Neuron (in vitro differentiated cells): Measurements from ENCODE around the gene ANKRD60.

ENCODE experiments used
- H2AFZ ChIP-seq: one replicate; pipeline ENCODE4 v1.6.1; 2013; ENCODE audit warnings: low read depth, mild to moderate bottlenecking, inconsistent platforms, low read length, moderate library complexity
- H3K27me3 ChIP-seq: one replicate; pipeline ENCODE4 v1.6.1; 2013; ENCODE audit warnings: low read length; ENCODE audit not compliant: insufficient read depth
- H3K36me3 ChIP-seq: one replicate; pipeline ENCODE4 v1.6.1; 2013; ENCODE audit warnings: low read length; ENCODE audit not compliant: insufficient read depth
- H3K4me1 ChIP-seq: one replicate; pipeline ENCODE4 v1.6.1; 2013; ENCODE audit warnings: low read length; ENCODE audit not compliant: insufficient read depth
- H3K4me3 ChIP-seq: 2 replicates; pipeline ENCODE4 v1.5.1; 2013; ENCODE audit warnings: mild to moderate bottlenecking, low read length, moderate library complexity
- H3K9me3 ChIP-seq: one replicate; pipeline ENCODE4 v1.6.1; 2013; ENCODE audit warnings: low read length

Gene ANKRD60

DNA sequence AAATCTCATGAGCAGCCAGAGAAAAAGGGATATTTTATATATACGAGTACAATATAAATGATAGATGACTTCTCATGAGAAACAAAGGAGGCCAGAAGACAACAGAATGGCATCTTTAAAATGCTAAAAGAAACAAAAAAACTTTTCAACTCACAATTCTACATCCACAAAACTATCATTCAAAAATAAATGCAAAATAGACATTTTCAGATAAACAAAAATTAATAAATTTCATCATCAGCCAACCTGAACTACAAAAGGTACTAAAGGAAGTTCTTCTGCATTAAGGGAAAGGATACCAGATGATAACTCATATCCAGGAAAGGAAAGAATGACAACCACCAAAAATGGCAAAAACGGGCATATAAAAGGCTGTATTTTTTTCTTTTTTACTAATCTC, 27.9 kb upstream of the ANKRD60 start:
- H3K4me3 ChIP-seq, result no peak overlapping the region
- no peak overlapping the region for H2AFZ ChIP-seq
- H3K27me3 ChIP-seq, result no peaks in the 10 kb centered on the region
- H3K9me3 ChIP-seq, result no peaks in the 10 kb centered on the region
- no peaks in the 10 kb centered on the region for H3K36me3 ChIP-seq
- H3K4me1 ChIP-seq, result no peaks in the 10 kb centered on the region

DNA sequence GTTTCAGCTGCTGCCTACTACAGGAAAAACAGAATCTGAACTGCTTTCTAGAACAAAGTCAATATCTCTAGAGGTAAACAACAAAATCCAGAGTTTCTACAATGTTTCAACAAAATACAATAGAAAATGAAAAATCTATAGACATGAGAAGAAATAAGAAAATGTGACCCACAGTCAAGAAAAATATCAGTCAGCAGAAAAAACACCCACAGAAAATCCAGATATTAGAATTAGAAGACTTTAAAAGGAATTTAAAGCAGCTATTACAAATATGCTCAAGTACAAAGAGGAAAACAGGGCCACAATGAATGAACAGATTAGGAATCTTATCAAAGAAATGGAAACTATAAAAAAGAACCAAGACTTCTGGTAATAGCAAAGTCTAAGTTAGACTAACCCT, 26.4 kb upstream of the ANKRD60 start:
- no peak overlapping the region for H3K4me3 ChIP-seq

GRCh38 chr20:58251979-58252591, 23.6 kb upstream of the ANKRD60 start:
- Histone ChIP-seq H3K36me3 (no peaks in the 10 kb centered on the region), H3K4me3 (no peak overlapping the region), H3K9me3 (no peaks in the 10 kb centered on the region), H2AFZ (no peak overlapping the region), H3K4me1 (no peaks in the 10 kb centered on the region), H3K27me3 (no peaks in the 10 kb centered on the region)

More for the DNA sequence above, 26.4 kb upstream of the ANKRD60 start:
- Histone ChIP-seq H3K4me1 (no peaks in the 10 kb centered on the region), H3K9me3 (no peaks in the 10 kb centered on the region), H3K27me3 (no peaks in the 10 kb centered on the region), H2AFZ (no peak overlapping the region), H3K36me3 (no peaks in the 10 kb centered on the region)

DNA sequence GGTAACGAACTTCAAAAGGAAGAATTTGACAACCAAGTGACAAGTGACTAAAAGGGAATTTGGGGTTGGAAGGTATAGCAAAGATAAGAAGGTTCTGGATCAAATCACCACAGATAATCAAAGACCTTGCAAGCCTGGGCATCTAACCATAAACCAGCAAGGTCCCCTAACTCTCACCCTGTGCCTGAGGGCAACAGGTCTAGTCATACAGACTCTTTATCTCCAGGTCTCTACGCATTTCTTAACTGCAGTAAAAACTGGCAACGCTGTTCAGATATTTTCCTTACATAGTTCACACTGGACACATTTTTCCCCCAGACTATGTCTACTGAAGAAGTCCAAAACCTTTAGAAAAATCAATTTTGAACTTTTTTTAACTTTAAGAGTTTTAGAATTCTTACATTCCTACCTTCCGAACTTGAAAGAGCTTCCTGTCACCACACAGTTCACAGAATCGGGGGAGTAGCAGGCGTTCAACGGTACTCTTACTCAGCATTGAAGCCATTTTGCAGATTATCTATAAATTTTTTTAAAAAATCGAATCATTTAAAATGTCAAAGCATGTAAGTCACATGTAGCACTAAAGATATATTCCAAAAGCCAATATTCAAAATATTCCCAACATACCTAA, 23.0 kb upstream of the ANKRD60 start:
- Histone ChIP-seq H3K9me3 (no peaks in the 10 kb centered on the region), H3K36me3 (no peaks in the 10 kb centered on the region), H2AFZ (no peak overlapping the region), H3K27me3 (no peaks in the 10 kb centered on the region), H3K4me3 (no peak overlapping the region), H3K4me1 (no peaks in the 10 kb centered on the region)

- Histone ChIP-seq H3K9me3 (no peaks in the 10 kb centered on the region), H3K4me1 (no peaks in the 10 kb centered on the region), H2AFZ (no peak overlapping the region), H3K27me3 (no peaks in the 10 kb centered on the region), H3K4me3 (no peak overlapping the region), H3K36me3 (no peaks in the 10 kb centered on the region)
These were observed 17.9 kb upstream of the ANKRD60 start for GRCh38 chr20:58246346-58246745.

GRCh38 chr20:58245931-58246330, 17.5 kb upstream of the ANKRD60 start:
- Histone ChIP-seq H3K9me3 (no peaks in the 10 kb centered on the region), H3K4me3 (no peak overlapping the region), H3K4me1 (no peaks in the 10 kb centered on the region), H2AFZ (no peak overlapping the region), H3K27me3 (no peaks in the 10 kb centered on the region), H3K36me3 (no peaks in the 10 kb centered on the region)

DNA sequence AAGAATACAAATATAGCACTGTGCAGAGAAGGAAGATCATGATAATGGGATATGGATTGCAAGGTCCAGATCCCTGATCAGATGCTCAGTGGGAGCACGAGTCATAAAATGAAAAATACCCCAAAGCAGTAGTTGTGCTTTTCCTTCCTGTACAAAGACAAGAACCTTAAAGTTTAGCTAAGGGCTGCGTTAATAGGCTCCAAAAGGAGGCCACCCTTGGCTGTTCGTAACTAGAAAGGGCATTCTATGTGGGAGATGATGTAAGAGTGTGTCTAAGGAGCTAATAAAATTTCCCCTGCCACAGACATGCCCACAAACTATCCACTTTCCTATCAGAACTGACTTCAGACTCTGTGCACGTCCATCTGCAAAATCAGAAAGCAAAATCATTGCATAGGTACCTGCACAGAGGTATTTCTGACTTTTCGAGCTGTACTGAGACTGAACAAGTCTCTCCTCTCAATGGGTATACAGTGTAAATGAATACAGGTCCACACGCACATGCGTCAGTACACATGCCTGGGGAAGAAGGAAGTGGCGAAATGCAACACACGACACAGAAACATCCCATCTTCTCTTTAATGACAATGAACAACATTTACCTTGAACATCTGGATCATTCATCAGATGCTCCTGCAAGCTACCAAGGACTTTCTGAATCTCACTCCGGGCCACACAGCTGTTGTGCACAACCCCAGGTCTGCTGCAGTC, 16.9 kb upstream of the ANKRD60 start:
- no peaks in the 10 kb centered on the region for H3K36me3 ChIP-seq
- H3K4me3 ChIP-seq, result no peak overlapping the region
- H3K9me3 ChIP-seq, result no peaks in the 10 kb centered on the region
- H2AFZ ChIP-seq, result no peak overlapping the region
- no peaks in the 10 kb centered on the region for H3K4me1 ChIP-seq
- no peaks in the 10 kb centered on the region for H3K27me3 ChIP-seq

DNA sequence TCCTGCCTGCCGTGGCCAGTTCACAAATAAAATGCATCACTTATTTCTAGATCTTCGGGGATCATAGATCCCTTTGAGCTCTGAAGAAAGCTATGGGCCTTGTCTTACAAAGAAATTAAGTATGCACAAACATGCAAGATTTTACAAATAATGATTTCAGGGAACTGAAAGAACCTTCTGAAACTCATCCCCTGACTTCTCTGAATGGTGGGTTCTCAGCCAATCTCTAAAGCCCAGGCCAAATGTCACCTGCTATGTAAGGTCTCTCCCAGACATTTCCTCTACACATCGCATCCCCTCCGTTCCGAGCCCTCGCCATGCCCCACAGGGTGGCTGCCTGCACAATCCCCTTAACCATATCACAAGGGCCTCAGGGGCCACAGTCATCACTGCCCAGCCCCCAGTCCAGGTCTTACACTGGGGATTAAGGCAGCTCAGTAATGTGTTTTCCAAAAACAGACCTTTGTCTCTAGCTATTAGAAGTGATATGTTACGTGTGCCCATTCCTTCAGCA, 16.1 kb upstream of the ANKRD60 start:
- no peak overlapping the region for H2AFZ ChIP-seq
- H3K9me3 ChIP-seq, result no peaks in the 10 kb centered on the region
- H3K27me3 ChIP-seq, result no peaks in the 10 kb centered on the region
- no peaks in the 10 kb centered on the region for H3K36me3 ChIP-seq
- no peak overlapping the region for H3K4me3 ChIP-seq
- no peaks in the 10 kb centered on the region for H3K4me1 ChIP-seq

- no peaks in the 10 kb centered on the region for H3K4me1 ChIP-seq
- no peak overlapping the region for H3K4me3 ChIP-seq
- H3K27me3 ChIP-seq, result no peaks in the 10 kb centered on the region
- H3K9me3 ChIP-seq, result no peaks in the 10 kb centered on the region
- H2AFZ ChIP-seq, result no peak overlapping the region
- no peaks in the 10 kb centered on the region for H3K36me3 ChIP-seq
These were observed 15.4 kb upstream of the ANKRD60 start for GRCh38 chr20:58243653-58244410.

DNA sequence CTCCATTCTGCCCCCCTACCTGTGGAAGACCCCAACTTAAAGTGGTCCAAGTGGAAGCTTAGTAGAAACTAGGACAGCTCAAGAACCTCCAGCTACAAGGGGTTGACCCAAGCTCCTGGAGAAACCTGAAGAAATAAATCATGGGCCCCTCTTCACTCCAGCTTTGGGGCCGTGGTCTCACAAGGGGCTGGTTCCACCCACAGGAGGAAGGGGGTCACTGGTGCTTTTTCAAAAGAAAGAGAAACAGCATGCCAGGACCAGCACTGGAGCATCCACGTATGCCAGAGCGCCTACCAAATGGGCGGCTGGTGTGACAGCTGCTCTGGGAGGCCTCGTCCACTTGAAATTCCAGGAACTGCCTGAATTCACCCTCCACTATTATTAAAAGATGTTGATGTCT, 14.4 kb upstream of the ANKRD60 start:
- no peaks in the 10 kb centered on the region for H3K36me3 ChIP-seq

DNA sequence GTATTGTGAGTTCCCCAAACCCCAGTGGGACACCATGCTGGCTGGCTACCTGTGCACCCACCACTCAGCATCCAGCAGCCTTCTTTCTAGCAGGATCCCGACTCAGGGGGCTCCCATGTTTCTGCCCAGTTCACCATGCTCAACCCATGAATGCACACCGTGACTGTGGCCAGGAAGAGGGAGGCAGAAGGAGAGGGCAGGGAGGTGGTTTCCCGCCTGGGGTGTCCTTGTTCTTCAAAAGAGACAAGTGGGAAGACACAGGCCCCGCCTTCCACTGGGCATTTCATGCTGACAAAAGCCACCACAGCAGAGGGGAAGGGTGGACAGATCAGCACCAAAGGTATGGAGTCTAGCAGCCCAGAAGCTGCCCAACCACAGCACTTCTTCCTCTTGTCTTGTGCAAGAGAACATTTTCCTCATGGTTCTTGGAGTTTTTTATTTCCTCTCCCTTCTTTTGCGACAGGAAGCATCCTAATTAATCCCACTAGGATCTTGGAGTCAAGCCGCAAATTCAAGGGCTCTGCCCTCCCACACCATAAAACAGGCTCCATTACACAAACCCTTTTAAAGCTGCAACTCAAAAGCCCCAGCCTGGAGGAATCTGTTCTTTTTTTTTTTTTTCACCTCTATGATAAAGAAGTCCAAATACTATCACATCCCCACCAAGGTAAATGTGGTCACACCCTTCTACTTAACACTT, 13.5 kb upstream of the ANKRD60 start:
- H3K4me1 ChIP-seq, result peaks cover 6% of the 10 kb centered on the region
- H3K27me3 ChIP-seq, result no peaks in the 10 kb centered on the region
- H3K36me3 ChIP-seq, result no peaks in the 10 kb centered on the region
- no peaks in the 10 kb centered on the region for H3K9me3 ChIP-seq
- H3K4me3 ChIP-seq, result no peak overlapping the region
- no peak overlapping the region for H2AFZ ChIP-seq

More for the DNA sequence above, 14.4 kb upstream of the ANKRD60 start:
- Histone ChIP-seq H2AFZ (no peak overlapping the region), H3K4me3 (no peak overlapping the region), H3K27me3 (no peaks in the 10 kb centered on the region), H3K9me3 (no peaks in the 10 kb centered on the region), H3K4me1 (no peaks in the 10 kb centered on the region)

GRCh38 chr20:58240471-58240870, 12.0 kb upstream of the ANKRD60 start:
- no peaks in the 10 kb centered on the region for H3K27me3 ChIP-seq
- no peak overlapping the region for H3K4me3 ChIP-seq
- no peaks in the 10 kb centered on the region for H3K36me3 ChIP-seq
- H3K4me1 ChIP-seq, result peaks cover 12% of the 10 kb centered on the region
- H2AFZ ChIP-seq, result no peak overlapping the region
- H3K9me3 ChIP-seq, result no peaks in the 10 kb centered on the region
